GM12892 (cell line): ENCODE data around the gene ZNF555.

ENCODE experiments used
- POLR2A ChIP-seq: IDR thresholded peaks from 2 replicates; pipeline ENCODE4 v1.6.1; 2011; ENCODE audit warnings: low read depth, low read length, control low read depth
- POLR2AphosphoS5 ChIP-seq: IDR thresholded peaks from 2 replicates; pipeline ENCODE4 v1.6.1; 2011; ENCODE audit warnings: low read depth, low read length, control low read depth

- TF ChIP-seq POLR2A, result no peak
- TF ChIP-seq POLR2AphosphoS5, result no peak
Measured at GRCh38 chr19:2822846-2823245, 18.4 kb upstream of the ZNF555 start.
